Stomach (tissue), 4 donors: ENCODE data around the gene FSTL4.

Experiments used
- CTCF ChIP-seq, 7 experiments: fragments of 450-650 bp in 4 of 7; fragments of 200-600 bp in 3 of 7; sonication (generic) in 3 of 7; IDR thresholded peaks; one replicate each; pipeline ENCODE4 v1.5.1; 2016 to 2019; ENCODE audit warnings: antibody characterized with exemption in 7 of 7, control low read depth in 2 of 7, mild to moderate bottlenecking in 1 of 7
- EP300 ChIP-seq: sonication (generic); formaldehyde crosslinking; IDR thresholded peaks from one replicate; pipeline ENCODE4 v1.6.1; 2017; ENCODE audit warnings: antibody characterized with exemption
- POLR2A ChIP-seq, 4 donors: fragments of 450-650 bp; IDR thresholded peaks; one replicate each; pipeline ENCODE4 v1.6.1; 2016; ENCODE audit warnings: antibody characterized with exemption in 4 of 4, control low read depth in 2 of 4, mild to moderate bottlenecking in 1 of 4, moderate library complexity in 1 of 4

GRCh38 chr5:133259199-133259997 is 352.9 kb downstream of the FSTL4 start:
- no peak for TF ChIP-seq CTCF (IDR thresholded peaks at IDR 0.05)
- TF ChIP-seq EP300, result no peak
- TF ChIP-seq POLR2A (IDR thresholded peaks at IDR 0.05), result no peak
